OCI-LY1 (cell line): Measurements from ENCODE around the gene DDR2.

ENCODE experiments used
- H2AFZ ChIP-seq: fragments of 200-600 bp; sonication (generic), shearing (Covaris generic); 2 replicates; pipeline ENCODE4 v1.6.0; 2014; ENCODE audit warnings: antibody characterized with exemption, mild to moderate bottlenecking, low read length
- H3F3A ChIP-seq: fragments of 200-600 bp; sonication (generic), shearing (Covaris generic); 2 replicates; pipeline ENCODE4 v1.6.0; 2014; ENCODE audit warnings: mild to moderate bottlenecking, antibody characterized with exemption, low read length, moderate library complexity; ENCODE audit not compliant: insufficient read depth
- H3K27ac ChIP-seq: fragments of 200-600 bp; sonication (generic); 2 replicates; pipeline ENCODE4 v1.5.1; 2014; ENCODE audit warnings: low read length, mixed run types, mild to moderate bottlenecking, low read depth; ENCODE audit not compliant: poor library complexity, severe bottlenecking
- H3K27me3 ChIP-seq: fragments of 200-600 bp; sonication (generic); 2 replicates; pipeline ENCODE4 v1.6.0; 2014; ENCODE audit warnings: antibody characterized with exemption, mild to moderate bottlenecking, low read length, moderate library complexity; ENCODE audit not compliant: insufficient read depth
- H3K36me3 ChIP-seq: fragments of 200-600 bp; sonication (generic); 2 replicates; pipeline ENCODE4 v1.6.1; 2014; ENCODE audit warnings: mild to moderate bottlenecking, antibody characterized with exemption, low read length, moderate library complexity, mixed read lengths; ENCODE audit not compliant: insufficient read depth
- H3K4me1 ChIP-seq: fragments of 200-600 bp; sonication (generic); 2 replicates; pipeline ENCODE4 v1.5.1; 2014; ENCODE audit warnings: mild to moderate bottlenecking, low read length, moderate library complexity; ENCODE audit not compliant: insufficient read depth, severe bottlenecking
- H3K4me2 ChIP-seq: fragments of 200-600 bp; sonication (generic), shearing (Covaris generic); 2 replicates; pipeline ENCODE4 v1.6.1; 2014; ENCODE audit warnings: low read length
- H3K4me3 ChIP-seq: fragments of 200-600 bp; sonication (generic); 2 replicates; pipeline ENCODE4 v1.5.1; 2014; ENCODE audit warnings: low read length, low read depth, mild to moderate bottlenecking, mixed read lengths; ENCODE audit not compliant: poor library complexity, severe bottlenecking
- H3K79me2 ChIP-seq: fragments of 200-600 bp; shearing (Covaris generic); 2 replicates; pipeline ENCODE4 v1.6.1; 2016; ENCODE audit warnings: mixed run types, low read length, mixed read lengths; ENCODE audit not compliant: insufficient read depth
- H3K9ac ChIP-seq: fragments of 200-600 bp; sonication (generic), shearing (Covaris generic); 2 replicates; pipeline ENCODE4 v1.6.1; 2014; ENCODE audit warnings: mild to moderate bottlenecking, low read length, mixed read lengths
- H3K9me2 ChIP-seq: fragments of 200-600 bp; sonication (generic), shearing (Covaris generic); 2 replicates; pipeline ENCODE4 v1.6.1; 2014; ENCODE audit warnings: low read depth, mild to moderate bottlenecking, low read length, mixed read lengths
- H3K9me3 ChIP-seq: fragments of 200-600 bp; shearing (Covaris generic); 2 replicates; pipeline ENCODE4 v1.6.1; 2014; ENCODE audit warnings: low read length, mixed read lengths
- H4K20me1 ChIP-seq: fragments of 200-600 bp; sonication (generic), shearing (Covaris generic); 2 replicates; pipeline ENCODE4 v1.6.0; 2016; ENCODE audit warnings: mild to moderate bottlenecking, low read length; ENCODE audit not compliant: insufficient read depth
- EZH2 ChIP-seq: fragments of 200-600 bp; sonication (generic), shearing (Covaris generic); IDR thresholded peaks from 2 replicates; pipeline ENCODE4 v1.8.0; 2017; ENCODE audit warnings: borderline replicate concordance, mixed run types, mild to moderate bottlenecking, antibody characterized with exemption, low read length, moderate library complexity, mixed read lengths
- TF ChIP-seq, protein P1 (sequence below): fragments of 200-600 bp; sonication (generic), shearing (Covaris generic); IDR thresholded peaks from 2 replicates; pipeline ENCODE4 v1.5.1; 2017; ENCODE audit warnings: mild to moderate bottlenecking, antibody characterized with exemption, low read length, moderate library complexity, mixed read lengths

Gene DDR2

DNA sequence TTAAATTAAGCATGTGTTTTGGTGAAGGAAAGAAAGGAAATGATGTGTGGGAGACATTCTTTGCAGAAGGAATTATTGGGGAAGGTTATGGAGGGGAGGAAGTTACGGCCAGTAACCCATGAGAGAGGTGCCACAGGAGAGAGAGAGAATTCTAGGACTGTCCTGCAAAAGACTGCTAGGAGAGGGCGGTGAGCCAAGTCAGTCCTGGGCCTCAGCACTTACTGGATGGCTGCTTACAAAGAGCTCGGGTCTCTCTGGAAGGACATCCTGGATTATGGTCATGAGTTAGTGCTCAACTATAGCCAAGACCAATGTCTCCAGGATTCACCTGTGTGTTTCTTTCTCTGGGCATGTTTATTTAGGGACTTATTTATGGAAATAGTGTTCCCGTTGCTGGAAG is 83.9 kb downstream of the DDR2 start:
- Histone ChIP-seq H3K4me3 (no peak overlapping the region), H3K4me1 (no peaks in the 10 kb centered on the region), H3K27ac (no peak overlapping the region), H4K20me1 (no peaks in the 10 kb centered on the region), H3K9me2 (no peaks in the 10 kb centered on the region), H3K27me3 (no peaks in the 10 kb centered on the region), H2AFZ (no peak overlapping the region), H3K4me2 (no peak overlapping the region), H3K36me3 (no peaks in the 10 kb centered on the region), H3K79me2 (no peaks in the 10 kb centered on the region), H3F3A (no peaks in the 10 kb centered on the region), H3K9me3 (no peaks in the 10 kb centered on the region), H3K9ac (no peak overlapping the region)
- TF ChIP-seq, protein P1, sequence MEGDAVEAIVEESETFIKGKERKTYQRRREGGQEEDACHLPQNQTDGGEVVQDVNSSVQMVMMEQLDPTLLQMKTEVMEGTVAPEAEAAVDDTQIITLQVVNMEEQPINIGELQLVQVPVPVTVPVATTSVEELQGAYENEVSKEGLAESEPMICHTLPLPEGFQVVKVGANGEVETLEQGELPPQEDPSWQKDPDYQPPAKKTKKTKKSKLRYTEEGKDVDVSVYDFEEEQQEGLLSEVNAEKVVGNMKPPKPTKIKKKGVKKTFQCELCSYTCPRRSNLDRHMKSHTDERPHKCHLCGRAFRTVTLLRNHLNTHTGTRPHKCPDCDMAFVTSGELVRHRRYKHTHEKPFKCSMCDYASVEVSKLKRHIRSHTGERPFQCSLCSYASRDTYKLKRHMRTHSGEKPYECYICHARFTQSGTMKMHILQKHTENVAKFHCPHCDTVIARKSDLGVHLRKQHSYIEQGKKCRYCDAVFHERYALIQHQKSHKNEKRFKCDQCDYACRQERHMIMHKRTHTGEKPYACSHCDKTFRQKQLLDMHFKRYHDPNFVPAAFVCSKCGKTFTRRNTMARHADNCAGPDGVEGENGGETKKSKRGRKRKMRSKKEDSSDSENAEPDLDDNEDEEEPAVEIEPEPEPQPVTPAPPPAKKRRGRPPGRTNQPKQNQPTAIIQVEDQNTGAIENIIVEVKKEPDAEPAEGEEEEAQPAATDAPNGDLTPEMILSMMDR = no peak
- TF ChIP-seq EZH2 = no peak

GRCh38 chr1:162716552-162716951 is 84.3 kb downstream of the DDR2 start:
- H3K27ac ChIP-seq = no peak overlapping the region
- H3K9ac ChIP-seq = no peak overlapping the region
- no peak overlapping the region for H3K4me2 ChIP-seq
- TF ChIP-seq, protein P1 = no peak
- TF ChIP-seq EZH2 = no peak
- no peaks in the 10 kb centered on the region for H4K20me1 ChIP-seq
- no peaks in the 10 kb centered on the region for H3K36me3 ChIP-seq
- no peaks in the 10 kb centered on the region for H3F3A ChIP-seq
- H3K79me2 ChIP-seq = no peaks in the 10 kb centered on the region
- H3K9me3 ChIP-seq = no peaks in the 10 kb centered on the region
- no peak overlapping the region for H3K4me3 ChIP-seq
- H2AFZ ChIP-seq = no peak overlapping the region
- no peaks in the 10 kb centered on the region for H3K9me2 ChIP-seq
- H3K4me1 ChIP-seq = no peaks in the 10 kb centered on the region
- no peaks in the 10 kb centered on the region for H3K27me3 ChIP-seq

- Histone ChIP-seq H3K27me3 (no peaks in the 10 kb centered on the region), H3F3A (no peaks in the 10 kb centered on the region), H3K4me2 (no peak overlapping the region), H3K27ac (no peak overlapping the region), H2AFZ (no peak overlapping the region), H3K9me2 (no peaks in the 10 kb centered on the region), H3K36me3 (no peaks in the 10 kb centered on the region), H3K79me2 (no peaks in the 10 kb centered on the region), H3K9ac (no peak overlapping the region), H3K4me1 (no peaks in the 10 kb centered on the region), H3K9me3 (no peaks in the 10 kb centered on the region), H4K20me1 (no peaks in the 10 kb centered on the region), H3K4me3 (no peak overlapping the region)
- TF ChIP-seq, protein P1 = no peak
- TF ChIP-seq EZH2 = no peak
Measured at GRCh38 chr1:162717548-162718184, 85.4 kb downstream of the DDR2 start.
